GM19193 (cell line): ENCODE measurements around the gene FABP3.

ENCODE experiments used
- POLR2A ChIP-seq: IDR thresholded peaks from 4 replicates; pipeline ENCODE4 v1.6.1; 2011; ENCODE audit not compliant: insufficient read depth, insufficient read length; ENCODE audit errors: extremely low read depth

Gene FABP3

GRCh38 chr1:31373056-31373896 is at the start of gene FABP3:
TSS of gene FABP3 (minus strand) at chr1:31373076. CDS start at chr1:31373014, 62 bp downstream.
- TF ChIP-seq POLR2A = no peak

- no peak for TF ChIP-seq POLR2A
These were observed 48.6 kb upstream of the FABP3 start for GRCh38 chr1:31421371-31422040.

- TF ChIP-seq POLR2A = no peak
These were observed 47.8 kb upstream of the FABP3 start for GRCh38 chr1:31420716-31421115.

GRCh38 chr1:31418626-31419323 is 45.9 kb upstream of the FABP3 start:
- no peak for TF ChIP-seq POLR2A

- no peak for TF ChIP-seq POLR2A
These were observed 44.3 kb upstream of the FABP3 start for GRCh38 chr1:31417148-31417547.

- no peak for TF ChIP-seq POLR2A
These were observed 43.3 kb upstream of the FABP3 start for GRCh38 chr1:31416101-31416736.

- no peak for TF ChIP-seq POLR2A
These were observed 42.8 kb upstream of the FABP3 start for GRCh38 chr1:31415658-31416057.

GRCh38 chr1:31414980-31415370 is 42.1 kb upstream of the FABP3 start:
- TF ChIP-seq POLR2A = no peak

- TF ChIP-seq POLR2A = no peak
These were observed 40.6 kb upstream of the FABP3 start for GRCh38 chr1:31413405-31414001.

GRCh38 chr1:31412732-31413404 is 40.0 kb upstream of the FABP3 start, which contains the start of gene SERINC2:
TSS of gene SERINC2 (plus strand) at chr1:31413213. CDS start at chr1:31413266, 53 bp downstream.
- no peak for TF ChIP-seq POLR2A

GRCh38 chr1:31412205-31412604 is 39.3 kb upstream of the FABP3 start:
- TF ChIP-seq POLR2A = no peak

GRCh38 chr1:31410871-31411270 is 38.0 kb upstream of the FABP3 start:
- no peak for TF ChIP-seq POLR2A

- TF ChIP-seq POLR2A = no peak
These were observed 37.3 kb upstream of the FABP3 start for GRCh38 chr1:31409946-31410858.

- TF ChIP-seq POLR2A = no peak
These were observed 36.0 kb upstream of the FABP3 start for GRCh38 chr1:31408788-31409318.
